ENCODE data around the gene NOP58. TPM values are rescaled to one million over a fixed set of nuclear protein-coding genes. Genes with fewer than 3 reads are reported as not detected.
A peak's percentile ranks its signal among the peaks of the same experiment; 100 is the strongest.

NOP58 gene
- total and polyA plus RNA-seq, 2 of the 4 experiments (the other 2 are of a cell fraction) = 45.3 to 54.0 TPM

GRCh38 chr2:202335791-202336467 is 70.4 kb downstream of the NOP58 start:
- intact Hi-C loops (cut with micrococcal nuclease) (no loop called here), in situ Hi-C loops (cut with MboI; ENCODE audit: low sequenced_read_pairs) (no loop called here), dilution Hi-C loops (cut with HindIII; ENCODE audit: low sequenced_read_pairs, unreplicated experiment) (no loop called here)
- Histone ChIP-seq H4K5ac (ENCODE audit: low read depth, low read length) (no peak overlapping the region), H3K36me3 (ENCODE audit: control insufficient read depth, insufficient read depth, low read length) (no peaks in the 10 kb centered on the region), H3K23ac (ENCODE audit: low read depth, low read length) (0 out of 2 replicates have a peak overlapping the region, but pooled peaks have one; percentile 33), H2BK15ac (ENCODE audit: low read depth, low read length) (no peak overlapping the region), H3K56ac (ENCODE audit: extremely low read depth, insufficient read depth, low read length) (no peak overlapping the region), H2BK20ac (ENCODE audit: low read depth, low read length) (no peak overlapping the region), H3K4me3 (ENCODE audit: insufficient read depth, low read depth, low read length) (no peak overlapping the region), H2AFZ (replicated peaks; ENCODE audit: low read length, poor library complexity) (no peak overlapping the region), H3K27me3 (ENCODE audit: control insufficient read depth, insufficient read depth, low read length) (no peaks in the 10 kb centered on the region), H4K8ac (ENCODE audit: low read depth in 2 of 2, low read length in 2 of 2) (no peak overlapping the region), H3K4ac (ENCODE audit: low read depth, low read length) (no peak overlapping the region), H4K91ac (ENCODE audit: insufficient read depth, low read depth, low read length) (no peak overlapping the region), H3K27ac (ENCODE audit: insufficient read depth, low read length) (no peak overlapping the region), H3K14ac (replicated peaks; ENCODE audit: low read depth, low read length) (no peak overlapping the region; the same call in 1 of the 2 replicates), H3K18ac (ENCODE audit: low read depth, low read length) (no peak overlapping the region), H2BK5ac (ENCODE audit: low read depth, low read length, poor library complexity, severe bottlenecking) (no peak overlapping the region), H4K20me1 (ENCODE audit: insufficient read depth, low read length) (peaks cover 3% of the 10 kb centered on the region; the same call in 1 of the 2 replicates), H3K9me1 (ENCODE audit: insufficient read depth, low read length) (peaks cover 19% of the 10 kb centered on the region), H3K9ac (ENCODE audit: low read depth, low read length) (no peak overlapping the region), H3K79me1 (ENCODE audit: low read depth in 1 of 2, low read length in 2 of 2) (0 out of 4 replicates have a peak, but pooled peaks cover 0 to 8% of the 10 kb centered on the region in 2 experiments), H2AK5ac (ENCODE audit: low read depth, low read length) (no peak overlapping the region), H3K9me3 (ENCODE audit: control insufficient read depth, insufficient read depth, low read length) (no peaks in the 10 kb centered on the region), H2AK9ac (replicated peaks; ENCODE audit: low read depth, low read length, poor library complexity) (no peak overlapping the region), H3K4me1 (ENCODE audit: control insufficient read depth, insufficient read depth, low read length) (peaks cover 3% of the 10 kb centered on the region; the same call in 1 of the 2 replicates), H3K4me2 (ENCODE audit: low read depth, low read length) (no peak overlapping the region), H2BK120ac (ENCODE audit: low read depth, low read length) (no peak overlapping the region)
- WGBS, 2 experiments (ENCODE audit: extremely low coverage in 2 of 2, insufficient read length in 1 of 2) = no CpG with 5 or more reads among the region's 6 CpGs
- ChIA-PET CTCF (no interaction called here), POLR2A (ENCODE audit: unreplicated experiment) (no interaction called here)
- TF ChIP-seq MXI1 (IDR thresholded peaks at IDR 0.05; ENCODE audit: borderline replicate concordance, low read depth, low read length) (no peak), CTCF (conservative IDR thresholded peaks at IDR 0.05; ENCODE audit: low read depth, low read length) (no peak), NFE2L2 (IDR thresholded peaks at IDR 0.05; ENCODE audit: low read depth, low read length) (no peak), ELK1 (IDR thresholded peaks at IDR 0.05; ENCODE audit: borderline replicate concordance, low read depth, low read length) (no peak), RFX5 (IDR thresholded peaks at IDR 0.05; ENCODE audit: low read depth, low read length) (no peak), MAFK (IDR thresholded peaks at IDR 0.05; ENCODE audit: low read depth, low read length) (no peak), POLR2A (IDR thresholded peaks at IDR 0.05; ENCODE audit: low read depth, low read length) (no peak), FOS (IDR thresholded peaks at IDR 0.05; ENCODE audit: low read depth, low read length) (no peak)
- TF ChIP-seq, protein P1, sequence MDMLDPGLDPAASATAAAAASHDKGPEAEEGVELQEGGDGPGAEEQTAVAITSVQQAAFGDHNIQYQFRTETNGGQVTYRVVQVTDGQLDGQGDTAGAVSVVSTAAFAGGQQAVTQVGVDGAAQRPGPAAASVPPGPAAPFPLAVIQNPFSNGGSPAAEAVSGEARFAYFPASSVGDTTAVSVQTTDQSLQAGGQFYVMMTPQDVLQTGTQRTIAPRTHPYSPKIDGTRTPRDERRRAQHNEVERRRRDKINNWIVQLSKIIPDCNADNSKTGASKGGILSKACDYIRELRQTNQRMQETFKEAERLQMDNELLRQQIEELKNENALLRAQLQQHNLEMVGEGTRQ (IDR thresholded peaks at IDR 0.05; ENCODE audit: low read depth, low read length) = no peak
- no TSS peak for BruUV-seq (replicated peaks)
- peak; percentile 70 for DNase-seq
- ATAC-seq (ENCODE audit: low read depth) = no peak

All from IMR-90 (cell line).